ENCODE data around the gene STRC.

Gene STRC

DNA sequence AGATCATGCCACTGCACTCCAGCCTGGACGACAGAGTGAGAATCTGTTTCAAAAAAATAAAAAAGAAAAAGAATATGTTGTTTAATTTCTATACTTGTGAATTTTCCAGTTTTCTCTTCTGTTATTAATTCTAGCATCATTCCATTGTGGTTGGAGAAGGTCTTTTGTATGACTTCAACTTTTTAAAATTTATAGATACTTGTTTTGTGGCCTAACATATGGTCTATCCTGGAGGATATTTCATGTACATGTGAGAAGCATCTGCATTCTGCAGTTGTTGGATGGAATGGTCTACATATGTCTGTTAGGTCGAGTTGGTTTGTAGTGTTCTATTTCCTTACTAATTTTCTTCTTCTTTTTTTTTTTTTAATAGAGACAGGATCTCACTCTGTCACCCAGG lies 65.6 kb downstream of the STRC start:
- Histone ChIP-seq H3K9me3 (ENCODE audit: insufficient read depth, low read depth, low read length) (no peaks in the 10 kb centered on the region), H3K4me1 (ENCODE audit: insufficient read depth, low read length) (no peaks in the 10 kb centered on the region), H3K4me3 (ENCODE audit: low read length) (no peak overlapping the region), H3K27ac (ENCODE audit: low read depth, low read length) (no peak overlapping the region), H3K9ac (ENCODE audit: low read depth, low read length) (no peak overlapping the region), H3K27me3 (ENCODE audit: insufficient read depth, low read length) (no peaks in the 10 kb centered on the region), H3K36me3 (ENCODE audit: insufficient read depth, low read length) (no peaks in the 10 kb centered on the region; the same call in 1 of the 2 replicates)
- 92% methylated on average over 1 of the region's 2 CpGs for WGBS

DNA sequence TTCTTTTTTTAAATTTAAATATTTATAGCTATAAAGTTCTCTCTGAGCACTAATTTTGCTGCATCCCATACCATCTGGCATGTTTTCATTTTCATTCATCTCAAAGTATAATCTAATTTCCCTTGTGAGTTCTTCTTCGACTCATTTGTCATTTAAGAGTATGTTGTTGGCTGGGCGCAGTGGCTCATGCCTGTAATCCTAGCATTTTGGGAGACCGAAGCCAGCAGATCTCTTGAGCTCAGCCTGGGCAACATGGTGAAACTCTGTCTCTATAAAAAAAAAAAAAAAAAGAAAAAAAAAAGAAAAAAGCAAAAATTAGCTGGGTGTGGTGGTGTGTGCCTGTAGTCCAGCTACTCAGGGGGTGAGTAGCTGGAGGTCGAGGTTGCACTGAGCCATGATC lies 66.3 kb downstream of the STRC start:
- H3K9me3 ChIP-seq (ENCODE audit: insufficient read depth, low read depth, low read length), result no peaks in the 10 kb centered on the region; the same call in 1 of the 2 replicates
- H3K4me1 ChIP-seq (ENCODE audit: insufficient read depth, low read length), result no peaks in the 10 kb centered on the region
- WGBS, result 94% methylated on average over 4 of the region's 4 CpGs
- H3K4me3 ChIP-seq (ENCODE audit: low read length), result no peak overlapping the region
- peaks cover 3% of the 10 kb centered on the region; the same call in 1 of the 2 replicates for H3K36me3 ChIP-seq (ENCODE audit: insufficient read depth, low read length)
- H3K9ac ChIP-seq (ENCODE audit: low read depth, low read length), result no peak overlapping the region
- H3K27me3 ChIP-seq (ENCODE audit: insufficient read depth, low read length), result no peaks in the 10 kb centered on the region
- H3K27ac ChIP-seq (ENCODE audit: low read depth, low read length), result no peak overlapping the region

GRCh38 chr15:43550527-43551363 lies 67.9 kb downstream of the STRC start:
- H3K36me3 ChIP-seq (ENCODE audit: insufficient read depth, low read length), result peaks cover 3% of the 10 kb centered on the region; the same call in 1 of the 2 replicates
- no peak overlapping the region for H3K4me3 ChIP-seq (ENCODE audit: low read length)
- H3K27ac ChIP-seq (ENCODE audit: low read depth, low read length), result no peak overlapping the region
- H3K9ac ChIP-seq (ENCODE audit: low read depth, low read length), result no peak overlapping the region
- H3K4me1 ChIP-seq (ENCODE audit: insufficient read depth, low read length), result no peaks in the 10 kb centered on the region
- WGBS, result 86% methylated on average over 10 of the region's 10 CpGs
- no peaks in the 10 kb centered on the region; the same call in 1 of the 2 replicates for H3K9me3 ChIP-seq (ENCODE audit: insufficient read depth, low read depth, low read length)
- no peaks in the 10 kb centered on the region for H3K27me3 ChIP-seq (ENCODE audit: insufficient read depth, low read length)
